ENCODE measurements around the gene HLA-DPA1.
A peak's percentile ranks its signal among the peaks of the same experiment; 100 is the strongest.

The HLA-DPA1 gene

DNA sequence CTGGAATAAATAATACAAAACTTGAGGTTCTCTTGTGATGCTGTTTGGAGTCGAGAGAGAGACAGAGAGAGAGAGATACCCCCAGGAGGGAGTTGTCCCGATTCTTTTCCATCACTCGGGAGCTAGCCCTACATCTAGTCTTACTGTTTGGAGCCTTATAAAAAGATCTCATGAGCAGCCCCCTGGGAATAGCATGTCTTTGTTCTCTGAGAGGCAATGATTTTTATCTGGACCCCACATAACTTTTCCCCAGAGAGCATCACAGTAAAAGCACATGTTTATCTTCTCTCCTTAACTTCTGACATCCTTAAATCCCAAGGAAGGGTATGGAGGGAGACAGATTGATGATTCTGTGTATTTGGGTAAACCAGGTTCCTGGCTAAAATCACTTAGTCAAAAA, 43.2 kb downstream of the HLA-DPA1 start:
- Mint-ChIP-seq H3K27me3 (no peaks in the 10 kb centered on the region), H3K27ac (peak overlapping the region; percentile 98), H3K4me3 (peak overlapping the region; percentile 65), H3K36me3 (ENCODE audit: low read depth) (peaks cover 11% of the 10 kb centered on the region), H3K4me1 (ENCODE audit: low read depth) (peaks cover 43% of the 10 kb centered on the region), H3K9me3 (peaks cover 13% of the 10 kb centered on the region)
- intact Hi-C loops (cut with micrococcal nuclease): no loop called here

DNA sequence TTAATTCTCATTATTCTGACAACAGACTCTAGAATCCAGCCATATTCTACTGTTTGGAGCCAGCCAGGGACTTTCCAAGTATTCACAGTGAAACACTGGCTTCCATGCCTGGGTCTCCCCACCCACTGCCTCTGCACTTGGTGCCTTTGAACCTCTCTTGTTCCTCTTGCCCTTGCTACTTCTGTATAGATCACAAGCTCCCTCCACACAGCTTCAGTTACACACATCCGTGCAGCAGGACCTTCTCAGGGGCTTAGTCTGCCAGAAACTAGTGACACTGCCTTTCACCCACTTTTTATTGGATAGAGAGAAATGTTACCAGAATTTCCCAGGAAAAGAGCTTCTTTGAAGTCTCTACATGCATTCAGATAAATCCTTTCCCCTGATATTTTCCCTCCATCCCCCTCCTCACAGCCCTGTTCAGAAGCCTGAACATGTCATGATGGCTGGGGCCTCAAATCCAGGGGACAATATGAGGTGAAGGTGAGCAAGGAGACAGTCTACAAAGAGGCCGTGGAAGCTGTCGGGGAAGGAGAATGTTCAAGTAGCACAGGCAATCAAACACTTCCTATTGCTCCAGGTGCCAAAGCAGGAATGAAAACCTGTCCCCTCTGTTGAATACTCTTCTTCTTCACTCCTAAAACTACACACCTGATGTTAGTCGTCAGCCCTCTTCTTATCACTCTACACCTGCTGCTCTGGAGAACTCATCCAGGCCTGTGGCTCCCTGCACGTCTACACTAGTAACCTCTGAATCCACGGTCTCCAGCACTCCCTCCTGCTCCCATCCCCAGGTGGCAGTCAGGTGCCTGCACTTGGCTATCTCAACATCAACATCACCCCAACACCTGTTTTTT, 43.9 kb downstream of the HLA-DPA1 start:
- H3K27me3 Mint-ChIP-seq: no peaks in the 10 kb centered on the region
- peak overlapping the region; percentile 98 for H3K27ac Mint-ChIP-seq
- H3K4me1 Mint-ChIP-seq (ENCODE audit: low read depth): peaks cover 48% of the 10 kb centered on the region
- H3K9me3 Mint-ChIP-seq: peaks cover 6% of the 10 kb centered on the region
- H3K4me3 Mint-ChIP-seq: peak overlapping the region; percentile 65
- intact Hi-C loops (cut with micrococcal nuclease): loop anchor here (1.0 to 2.0 kb wide), 3 partner anchors 10 to 43 kb away; partner anchors contain the start of gene HLA-DPA1
- H3K36me3 Mint-ChIP-seq (ENCODE audit: low read depth): peaks cover 4% of the 10 kb centered on the region

DNA sequence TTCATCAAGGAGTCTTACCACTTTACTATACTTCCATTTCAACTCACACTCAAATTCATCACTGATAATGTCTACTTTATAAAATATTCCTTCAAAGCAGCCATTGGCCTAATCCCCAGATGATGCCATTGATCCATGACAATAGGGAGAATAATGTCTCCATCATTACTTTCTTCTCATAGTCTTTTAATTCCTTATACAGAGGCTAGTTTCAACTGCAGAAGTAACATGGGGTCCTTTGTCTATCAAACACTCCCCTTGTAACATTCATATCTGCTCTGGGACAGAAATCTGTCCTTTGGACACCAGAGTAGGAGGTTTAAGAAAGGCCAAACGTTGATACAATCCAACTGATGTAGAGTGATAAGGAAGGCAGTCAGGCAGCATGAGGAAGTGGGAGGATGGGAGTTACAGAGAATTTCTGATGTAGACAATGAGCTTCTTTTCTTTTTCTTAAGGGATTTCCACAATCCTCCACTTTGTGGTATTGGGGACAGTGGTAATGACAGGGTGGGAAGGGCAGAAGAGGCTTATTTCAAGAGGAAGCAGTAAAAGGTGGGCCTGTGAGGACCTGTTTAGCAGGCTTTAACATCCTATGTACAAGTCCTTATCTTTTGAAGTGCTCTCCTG, 45.1 kb downstream of the HLA-DPA1 start:
- intact Hi-C loops (cut with micrococcal nuclease): loop anchor here (2.0 kb wide), 2 partner anchors 14 to 44 kb away; partner anchors contain the start of gene HLA-DPA1
- peak overlapping the region; percentile 98 for H3K27ac Mint-ChIP-seq
- no peaks in the 10 kb centered on the region for H3K36me3 Mint-ChIP-seq (ENCODE audit: low read depth)

GRCh38 chr6:33024521-33024920, 48.9 kb downstream of the HLA-DPA1 start:
- intact Hi-C loops (cut with micrococcal nuclease): no loop called here
- no peaks in the 10 kb centered on the region for H3K36me3 Mint-ChIP-seq (ENCODE audit: low read depth)
- H3K4me3 Mint-ChIP-seq: no peak overlapping the region
- no peaks in the 10 kb centered on the region for H3K27me3 Mint-ChIP-seq
- peaks cover 44% of the 10 kb centered on the region for H3K4me1 Mint-ChIP-seq (ENCODE audit: low read depth)
- no peaks in the 10 kb centered on the region for H3K9me3 Mint-ChIP-seq
- H3K27ac Mint-ChIP-seq: peak overlapping the region; percentile 30

More for the DNA sequence above, 45.1 kb downstream of the HLA-DPA1 start:
- Mint-ChIP-seq H3K9me3 (no peaks in the 10 kb centered on the region), H3K4me1 (ENCODE audit: low read depth) (peaks cover 53% of the 10 kb centered on the region), H3K27me3 (no peaks in the 10 kb centered on the region), H3K4me3 (peak overlapping the region; percentile 26)

- intact Hi-C loops (cut with micrococcal nuclease): no loop called here
- Mint-ChIP-seq H3K4me1 (ENCODE audit: low read depth) (peaks cover 41% of the 10 kb centered on the region), H3K4me3 (no peak overlapping the region), H3K36me3 (ENCODE audit: low read depth) (no peaks in the 10 kb centered on the region), H3K9me3 (no peaks in the 10 kb centered on the region), H3K27ac (peak overlapping the region; percentile 99), H3K27me3 (no peaks in the 10 kb centered on the region)
These were observed 49.9 kb downstream of the HLA-DPA1 start for GRCh38 chr6:33023536-33023935.

DNA sequence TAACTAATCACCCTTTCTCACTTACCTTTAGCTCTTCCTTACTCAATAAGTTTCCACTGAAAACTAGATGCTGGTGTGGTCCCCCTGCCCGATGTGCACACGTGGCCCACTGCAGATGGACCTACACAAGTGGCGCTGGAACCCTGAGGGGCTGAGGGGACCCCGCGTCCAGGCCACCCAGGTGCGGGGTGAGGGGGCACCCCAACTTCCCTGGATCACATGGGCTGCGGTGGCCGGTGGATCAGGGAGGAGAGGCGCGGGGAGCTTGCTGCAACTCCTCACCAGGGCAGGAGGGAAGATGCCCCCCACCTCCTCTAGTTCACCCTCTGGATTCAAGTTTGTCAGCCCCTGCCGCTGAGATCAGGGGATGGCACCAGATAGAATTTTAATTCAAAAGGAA, 51.5 kb downstream of the HLA-DPA1 start:
- intact Hi-C loops (cut with micrococcal nuclease): no loop called here

GRCh38 chr6:33019372-33019771, 54.1 kb downstream of the HLA-DPA1 start:
- peak overlapping the region; percentile 32 for H3K4me3 Mint-ChIP-seq
- no peaks in the 10 kb centered on the region for H3K27me3 Mint-ChIP-seq
- intact Hi-C loops (cut with micrococcal nuclease): loop anchor here (1.0 kb wide), 2 partner anchors 10 to 56 kb away; partner anchors contain the start of gene HLA-DPB1
- peak overlapping the region; percentile 99 for H3K27ac Mint-ChIP-seq
- no peaks in the 10 kb centered on the region for H3K9me3 Mint-ChIP-seq
- peaks cover 24% of the 10 kb centered on the region for H3K36me3 Mint-ChIP-seq (ENCODE audit: low read depth)
- H3K4me1 Mint-ChIP-seq (ENCODE audit: low read depth): peaks cover 63% of the 10 kb centered on the region

More for the DNA sequence above, 51.5 kb downstream of the HLA-DPA1 start:
- Mint-ChIP-seq H3K27me3 (no peaks in the 10 kb centered on the region), H3K9me3 (no peaks in the 10 kb centered on the region), H3K36me3 (ENCODE audit: low read depth) (peaks cover 13% of the 10 kb centered on the region), H3K4me1 (ENCODE audit: low read depth) (peaks cover 47% of the 10 kb centered on the region), H3K4me3 (no peak overlapping the region), H3K27ac (peak overlapping the region; percentile 99)

DNA sequence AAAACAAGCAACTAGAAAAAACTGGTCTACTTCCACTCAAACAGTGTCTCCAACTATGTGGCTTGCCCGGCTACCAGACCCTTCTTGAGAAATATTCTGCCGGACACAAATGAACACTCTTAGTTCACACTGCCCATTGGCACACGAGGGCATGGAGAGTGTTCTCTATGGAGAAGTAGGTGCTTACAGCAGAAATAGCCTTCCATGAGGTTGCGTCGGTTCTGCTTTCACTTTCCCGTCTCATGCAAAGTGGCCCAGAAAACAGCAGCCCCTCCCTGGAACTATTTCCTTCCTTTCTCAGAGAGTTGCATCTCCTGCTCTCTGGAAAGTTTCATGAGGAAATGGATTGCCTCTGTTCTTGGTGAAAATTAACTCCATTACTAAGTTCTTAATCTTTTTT, 54.5 kb downstream of the HLA-DPA1 start:
- H3K4me1 Mint-ChIP-seq (ENCODE audit: low read depth): peaks cover 65% of the 10 kb centered on the region
- intact Hi-C loops (cut with micrococcal nuclease): loop anchor here (1.0 kb wide), 2 partner anchors 10 to 56 kb away; partner anchors contain the start of gene HLA-DPB1

DNA sequence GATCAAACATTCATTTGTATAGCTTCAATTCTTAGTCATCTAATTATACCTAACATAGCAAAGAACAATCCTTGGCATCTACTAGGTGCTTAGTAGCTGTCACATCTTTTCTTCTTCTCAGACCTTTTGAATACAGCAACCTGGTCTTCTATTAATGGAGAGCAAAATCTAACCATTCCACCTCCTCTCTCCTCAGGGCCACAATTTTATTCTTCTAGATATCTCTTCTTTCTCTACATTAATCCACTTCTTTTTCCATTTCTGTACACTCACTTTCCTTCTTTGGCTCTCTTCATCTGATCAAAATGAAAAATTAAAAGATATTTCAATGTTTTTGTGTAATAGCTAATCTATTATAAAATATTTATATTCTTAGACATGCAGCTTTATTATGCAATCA, 55.0 kb downstream of the HLA-DPA1 start:
- Mint-ChIP-seq H3K9me3 (no peaks in the 10 kb centered on the region), H3K27ac (peak overlapping the region; percentile 99), H3K4me1 (ENCODE audit: low read depth) (peaks cover 70% of the 10 kb centered on the region), H3K36me3 (ENCODE audit: low read depth) (peaks cover 28% of the 10 kb centered on the region), H3K4me3 (peak overlapping the region; percentile 88), H3K27me3 (no peaks in the 10 kb centered on the region)
- intact Hi-C loops (cut with micrococcal nuclease): no loop called here

More for the DNA sequence above, 54.5 kb downstream of the HLA-DPA1 start:
- no peaks in the 10 kb centered on the region for H3K27me3 Mint-ChIP-seq
- H3K9me3 Mint-ChIP-seq: no peaks in the 10 kb centered on the region
- H3K4me3 Mint-ChIP-seq: peak overlapping the region; percentile 50
- peak overlapping the region; percentile 99 for H3K27ac Mint-ChIP-seq
- peaks cover 24% of the 10 kb centered on the region for H3K36me3 Mint-ChIP-seq (ENCODE audit: low read depth)

DNA sequence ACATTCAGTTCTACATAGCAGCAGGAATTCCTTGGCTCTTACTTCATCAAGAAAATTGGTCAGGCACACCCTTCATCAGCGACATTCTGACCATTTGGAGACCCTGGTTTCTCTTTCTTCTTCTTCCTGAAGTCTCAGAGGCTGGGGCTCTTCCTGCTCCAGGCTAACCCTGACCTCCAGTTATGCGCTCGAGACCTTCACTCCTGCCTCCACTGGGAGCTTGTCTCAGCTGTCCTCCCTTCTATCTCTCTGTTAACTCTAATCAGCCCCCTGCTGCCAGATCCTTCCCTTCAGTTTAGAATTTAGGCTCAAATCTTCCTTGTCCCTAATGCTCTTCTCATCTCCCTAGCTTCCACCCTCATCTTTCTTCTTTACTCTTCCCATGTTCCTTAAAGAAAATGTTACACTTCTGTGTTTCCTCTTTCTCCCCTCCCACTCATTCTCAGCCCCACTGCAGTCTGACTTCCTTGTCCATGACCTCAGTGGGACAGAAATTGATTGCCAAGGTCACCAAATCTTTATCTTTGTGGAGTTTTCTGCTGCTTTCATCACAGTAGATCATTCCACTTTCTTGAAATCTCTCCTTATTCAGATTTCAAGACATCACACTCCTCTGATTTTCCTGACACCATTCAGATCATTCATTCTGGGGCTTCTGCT, 55.6 kb downstream of the HLA-DPA1 start:
- peaks cover 34% of the 10 kb centered on the region for H3K36me3 Mint-ChIP-seq (ENCODE audit: low read depth)
- H3K4me3 Mint-ChIP-seq: peak overlapping the region; percentile 88
- intact Hi-C loops (cut with micrococcal nuclease): no loop called here
- no peaks in the 10 kb centered on the region for H3K9me3 Mint-ChIP-seq
- peaks cover 75% of the 10 kb centered on the region for H3K4me1 Mint-ChIP-seq (ENCODE audit: low read depth)
- peak overlapping the region; percentile 99 for H3K27ac Mint-ChIP-seq
- no peaks in the 10 kb centered on the region for H3K27me3 Mint-ChIP-seq

GRCh38 chr6:33017018-33017417, 56.4 kb downstream of the HLA-DPA1 start:
- intact Hi-C loops (cut with micrococcal nuclease): no loop called here
- H3K4me1 Mint-ChIP-seq (ENCODE audit: low read depth): peaks cover 76% of the 10 kb centered on the region
- H3K9me3 Mint-ChIP-seq: no peaks in the 10 kb centered on the region
- peaks cover 40% of the 10 kb centered on the region for H3K36me3 Mint-ChIP-seq (ENCODE audit: low read depth)
- peak overlapping the region; percentile 88 for H3K4me3 Mint-ChIP-seq
- no peaks in the 10 kb centered on the region for H3K27me3 Mint-ChIP-seq
- H3K27ac Mint-ChIP-seq: peak overlapping the region; percentile 99

DNA sequence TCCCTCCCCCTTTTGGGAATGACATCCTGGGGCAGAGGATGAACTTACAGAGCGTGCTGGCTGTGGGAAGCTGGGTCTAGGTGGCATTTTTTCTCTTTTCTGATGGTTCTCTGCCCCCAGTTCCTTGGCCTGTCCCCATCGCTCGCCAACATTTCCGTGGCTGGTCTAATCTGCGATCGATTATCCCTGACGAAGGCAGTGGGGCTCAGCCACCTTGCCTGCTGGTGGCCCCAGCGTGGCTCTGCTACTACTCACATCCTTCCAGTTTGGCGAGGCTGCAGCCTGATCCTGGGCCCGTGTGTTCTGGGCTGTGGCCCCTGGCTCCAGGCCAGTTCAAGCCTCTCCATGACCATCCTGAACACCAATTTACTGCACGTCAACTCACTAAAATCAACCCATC, 57.7 kb downstream of the HLA-DPA1 start:
- H3K27me3 Mint-ChIP-seq: no peaks in the 10 kb centered on the region
- H3K4me3 Mint-ChIP-seq: peak overlapping the region; percentile 73
- peaks cover 40% of the 10 kb centered on the region for H3K36me3 Mint-ChIP-seq (ENCODE audit: low read depth)
- peak overlapping the region; percentile 99 for H3K27ac Mint-ChIP-seq
- no peaks in the 10 kb centered on the region for H3K9me3 Mint-ChIP-seq
- intact Hi-C loops (cut with micrococcal nuclease): loop anchor here (1.0 to 2.0 kb wide), 3 partner anchors 13 to 233 kb away; no protein-coding TSS in a partner anchor
- H3K4me1 Mint-ChIP-seq (ENCODE audit: low read depth): peaks cover 75% of the 10 kb centered on the region

DNA sequence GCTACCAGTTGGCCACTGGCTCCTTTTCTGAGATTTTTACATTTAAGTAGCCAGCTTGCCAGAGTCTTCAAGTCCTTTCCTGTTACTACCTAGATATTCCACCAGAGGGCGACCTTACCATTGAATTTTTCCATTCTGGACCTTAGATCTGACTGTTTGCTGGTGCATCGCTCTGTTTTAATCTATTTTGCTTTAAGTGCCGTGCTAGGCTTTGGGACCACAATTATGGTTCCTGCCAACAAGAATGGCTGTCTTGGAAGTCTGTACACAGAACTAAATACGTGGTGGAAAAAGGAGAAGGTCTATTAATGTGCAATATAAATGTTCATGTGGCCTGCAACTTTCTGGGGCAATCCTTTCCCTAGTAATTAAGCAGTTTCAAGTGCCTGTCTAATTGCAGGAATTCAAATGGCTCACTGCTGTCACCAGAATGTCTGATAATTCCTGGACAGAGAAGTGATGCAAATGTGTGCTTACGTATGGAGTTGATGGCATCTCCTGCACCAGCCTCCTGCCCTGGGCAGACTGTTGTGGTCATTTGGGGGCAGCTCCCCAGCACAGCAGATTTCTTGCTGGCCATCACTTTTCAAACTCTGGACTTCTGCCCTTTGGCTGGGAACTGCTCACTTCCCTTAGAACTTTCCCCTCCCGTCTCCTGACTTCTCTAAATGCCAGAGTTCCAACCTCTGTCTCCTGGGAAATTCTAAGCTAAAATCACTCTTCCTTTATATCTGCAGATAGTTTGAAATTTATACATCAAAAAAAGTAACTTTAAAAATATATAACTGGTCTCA, 58.4 kb downstream of the HLA-DPA1 start:
- Mint-ChIP-seq H3K27me3 (peaks cover 2% of the 10 kb centered on the region), H3K36me3 (ENCODE audit: low read depth) (peaks cover 40% of the 10 kb centered on the region), H3K4me3 (peak overlapping the region; percentile 73), H3K9me3 (no peaks in the 10 kb centered on the region), H3K27ac (peak overlapping the region; percentile 99), H3K4me1 (ENCODE audit: low read depth) (peaks cover 75% of the 10 kb centered on the region)
- intact Hi-C loops (cut with micrococcal nuclease): loop anchor here (1.0 to 2.0 kb wide), 3 partner anchors 14 to 234 kb away; no protein-coding TSS in a partner anchor
